Stomach (tissue), 9 donors: Measurements from ENCODE around the gene MKRN3. TPM values are rescaled to one million over a fixed set of nuclear protein-coding genes. Genes with fewer than 3 reads are reported as not detected.

Experiments
- DNase-seq, 2 donors: peaks; one replicate each; pipeline versions ENCODE4 v3.0.0 to v3.0.0-alpha.2; 2013 to 2019
- H3K27ac ChIP-seq, 5 donors: fragments of 200-600 bp in 4 of 5; sonication (generic) in 4 of 5; one replicate each; pipeline ENCODE4 v1.5.1; 2013 to 2019; ENCODE audit warnings: mild to moderate bottlenecking in 1 of 5, moderate library complexity in 1 of 5
- H3K27me3 ChIP-seq, 3 donors: fragments of 200-600 bp; sonication (generic); one replicate each; pipeline ENCODE4 v1.5.1; 2017 to 2019; ENCODE audit warnings: mixed run types in 1 of 3
- H3K36me3 ChIP-seq, 4 donors: fragments of 200-600 bp; sonication (generic); 1 replicate in 3 of 4; 2 replicates in 1 of 4; pipeline ENCODE4 v1.5.1; 2016 to 2019
- H3K4me1 ChIP-seq, 4 donors: fragments of 200-600 bp; sonication (generic); one replicate each; pipeline ENCODE4 v1.5.1; 2016 to 2019
- H3K4me3 ChIP-seq, 4 donors: fragments of 200-600 bp; sonication (generic) in 3 of 4; one replicate each; pipeline ENCODE4 v1.5.1; 2016 to 2019; ENCODE audit warnings: mild to moderate bottlenecking in 1 of 4
- H3K9me3 ChIP-seq, 4 donors: fragments of 200-600 bp; sonication (generic); one replicate each; pipeline ENCODE4 v1.5.1; 2016 to 2019
- EP300 ChIP-seq: sonication (generic); formaldehyde crosslinking; IDR thresholded peaks from one replicate; pipeline ENCODE4 v1.6.1; 2017; ENCODE audit warnings: antibody characterized with exemption
- POLR2A ChIP-seq, 4 donors: fragments of 450-650 bp; IDR thresholded peaks; one replicate each; pipeline ENCODE4 v1.6.1; 2016; ENCODE audit warnings: antibody characterized with exemption in 4 of 4, control low read depth in 2 of 4, mild to moderate bottlenecking in 1 of 4, moderate library complexity in 1 of 4
- POLR2AphosphoS5 ChIP-seq, 3 donors: sonication (generic); formaldehyde crosslinking; IDR thresholded peaks; one replicate each; pipeline ENCODE4 v1.6.1; 2016; ENCODE audit warnings: antibody characterized with exemption in 3 of 3
- WGBS, 5 donors: extraction: QIAGEN DNeasy Blood & Tissue Kit in 3 of 5; methylation state at CpG; one replicate each; pipeline versions ENCODE4 v1.1.5 to v1.1.7; 2013 to 2018; 5-methylcytosine and 5-hydroxymethylcytosine counted together
- intact Hi-C: fragments of 100-400 bp; cut with DNase I; formaldehyde crosslinking; loops from one replicate; pipeline ENCODE4 v1.15.1; 2023; ENCODE audit warnings: low total_unique reads
- polyA plus RNA-seq, 3 donors: library from polyadenylated mRNA; stranded (reverse); fragments of 200-250 nt; gene quantifications; one replicate each; pipeline ENCODE4 v1.2.3, GENCODE V29; 2013
- small RNA-seq, 4 donors: library from RNA; depleted of rRNA; stranded (forward); fragments of <200 nt; gene quantifications; one replicate each; pipeline ENCODE3, GENCODE V24; 2016
- total RNA-seq, 5 donors: library from RNA; depleted of rRNA; stranded (reverse); fragments of >200 nt; gene quantifications; one replicate each; pipeline versions ENCODE4 v1.1.0 to v1.2.3, GENCODE V29; 2014 to 2016
- TF ChIP-seq, protein P1 (sequence below), 7 experiments: fragments of 450-650 bp in 4 of 7; fragments of 200-600 bp in 3 of 7; sonication (generic) in 3 of 7; IDR thresholded peaks; one replicate each; pipeline ENCODE4 v1.5.1; 2016 to 2019; ENCODE audit warnings: antibody characterized with exemption in 7 of 7, control low read depth in 2 of 7, mild to moderate bottlenecking in 1 of 7
- donor health status: healthy with polysubstance abuse.
- donor health status: Bipolar disorder and iron deficiency.
- donor health status: healthy.

Gene MKRN3
- total and polyA plus RNA-seq, 8 donors = 0.40 to 14.2 (median 3.3) TPM; not detected in 5

DNA sequence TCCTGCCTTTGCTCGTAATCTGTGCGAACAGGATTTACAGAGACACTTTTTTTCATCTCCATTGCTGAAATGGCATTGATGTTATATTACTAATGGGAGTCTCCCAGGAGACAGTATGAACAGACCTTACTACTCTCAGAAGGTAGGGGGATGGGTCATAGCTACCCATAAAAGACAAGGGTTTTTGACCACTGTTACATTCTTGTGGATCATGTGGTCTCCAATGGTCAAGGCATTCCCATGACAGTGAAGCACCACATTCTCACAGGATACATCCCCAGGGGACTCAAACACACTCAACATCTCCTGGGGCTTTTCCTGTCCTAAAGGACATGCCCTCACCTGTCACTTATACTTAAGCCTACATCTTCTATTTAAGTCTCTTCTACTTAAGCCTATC is 40.8 kb downstream of the MKRN3 start:
- intact Hi-C loops = no loop called here
- Histone ChIP-seq H3K4me3 (no peak overlapping the region), H3K36me3 (no peaks in the 10 kb centered on the region), H3K27me3 (peaks cover 0 to 1% (median 0%) of the 10 kb centered on the region in 3 donors), H3K9me3 (peaks cover 0 to 18% (median 0%) of the 10 kb centered on the region in 4 donors), H3K27ac (no peak overlapping the region), H3K4me1 (no peaks in the 10 kb centered on the region)
- DNase-seq = no peak
- 85 to 97% (median 88%) methylated on average over 2 of the region's 2 CpGs for WGBS, 5 donors
- TF ChIP-seq POLR2A (IDR thresholded peaks at IDR 0.05) (no peak), EP300 (no peak), POLR2AphosphoS5 (IDR thresholded peaks at IDR 0.05) (no peak)
- TF ChIP-seq, protein P1, sequence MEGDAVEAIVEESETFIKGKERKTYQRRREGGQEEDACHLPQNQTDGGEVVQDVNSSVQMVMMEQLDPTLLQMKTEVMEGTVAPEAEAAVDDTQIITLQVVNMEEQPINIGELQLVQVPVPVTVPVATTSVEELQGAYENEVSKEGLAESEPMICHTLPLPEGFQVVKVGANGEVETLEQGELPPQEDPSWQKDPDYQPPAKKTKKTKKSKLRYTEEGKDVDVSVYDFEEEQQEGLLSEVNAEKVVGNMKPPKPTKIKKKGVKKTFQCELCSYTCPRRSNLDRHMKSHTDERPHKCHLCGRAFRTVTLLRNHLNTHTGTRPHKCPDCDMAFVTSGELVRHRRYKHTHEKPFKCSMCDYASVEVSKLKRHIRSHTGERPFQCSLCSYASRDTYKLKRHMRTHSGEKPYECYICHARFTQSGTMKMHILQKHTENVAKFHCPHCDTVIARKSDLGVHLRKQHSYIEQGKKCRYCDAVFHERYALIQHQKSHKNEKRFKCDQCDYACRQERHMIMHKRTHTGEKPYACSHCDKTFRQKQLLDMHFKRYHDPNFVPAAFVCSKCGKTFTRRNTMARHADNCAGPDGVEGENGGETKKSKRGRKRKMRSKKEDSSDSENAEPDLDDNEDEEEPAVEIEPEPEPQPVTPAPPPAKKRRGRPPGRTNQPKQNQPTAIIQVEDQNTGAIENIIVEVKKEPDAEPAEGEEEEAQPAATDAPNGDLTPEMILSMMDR (IDR thresholded peaks at IDR 0.05) = no peak

DNA sequence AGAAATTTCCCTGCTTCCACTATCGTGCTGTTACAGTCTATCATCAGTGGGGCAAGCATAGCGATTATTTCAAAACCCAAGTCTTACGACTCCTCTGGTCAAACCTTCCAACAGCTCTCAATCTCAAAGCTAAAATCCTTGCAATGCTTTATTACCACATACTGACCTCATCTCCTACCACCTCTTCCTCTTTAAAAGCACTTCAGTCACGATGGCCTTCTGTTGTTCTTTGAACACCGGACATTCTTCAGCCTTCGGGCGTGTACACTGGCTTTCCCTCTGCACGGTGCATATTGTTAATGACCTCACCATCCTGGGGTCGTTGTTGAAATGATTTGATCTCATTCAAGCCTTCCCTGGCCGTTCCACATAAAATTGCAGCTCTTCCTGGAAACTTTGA is 51.1 kb downstream of the MKRN3 start:
- H3K4me1 ChIP-seq = no peaks in the 10 kb centered on the region
- intact Hi-C loops = no loop called here
- TF ChIP-seq POLR2A (IDR thresholded peaks at IDR 0.05) (no peak), EP300 (no peak), POLR2AphosphoS5 (IDR thresholded peaks at IDR 0.05) (no peak)
- TF ChIP-seq, protein P1 (IDR thresholded peaks at IDR 0.05) = no peak
- H3K27me3 ChIP-seq = no peaks in the 10 kb centered on the region
- H3K4me3 ChIP-seq = no peak overlapping the region
- no peak for DNase-seq
- H3K9me3 ChIP-seq = peaks cover 3 to 15% (median 7%) of the 10 kb centered on the region in 4 donors
- no peaks in the 10 kb centered on the region for H3K36me3 ChIP-seq
- H3K27ac ChIP-seq = no peak overlapping the region
- WGBS, 5 donors = 52 to 63% (median 62%) methylated on average over 10 of the region's 10 CpGs

Small RNA genes within 50 kb of the gene (small RNA-seq; reads per million reads assigned to genes)
- 0 reads per million in 4 donors for gene MIR4508

Other genes with a start within 250 kb of the MKRN3 start
- not detected for gene GOLGA6L26, start 231.5 kb upstream of the MKRN3 start, total RNA-seq
- not detected for gene GOLGA6L26, start 231.5 kb upstream of the MKRN3 start, polyA plus RNA-seq
- under 1 TPM in 2 of 5 donors, not detected in 3; 0.45 to 0.58 TPM for gene GOLGA8S, start 210.9 kb upstream of the MKRN3 start, total RNA-seq
- gene GOLGA8S, start 210.9 kb upstream of the MKRN3 start, polyA plus RNA-seq = under 1 TPM in 1 of 3 donors, not detected in 2; 0.08 TPM
- gene GOLGA6L2, start 118.4 kb upstream of the MKRN3 start, total RNA-seq = not detected
- not detected for gene GOLGA6L2, start 118.4 kb upstream of the MKRN3 start, polyA plus RNA-seq
- gene MAGEL2, start 82.2 kb downstream of the MKRN3 start, total RNA-seq = 1 to 10 TPM in 2 of 5 donors, not detected in 3; 1.4 to 1.7 TPM
- gene MAGEL2, start 82.2 kb downstream of the MKRN3 start, polyA plus RNA-seq = under 1 TPM in 2 of 3 donors, not detected in 1; 0.10 to 0.12 TPM
- 10 to 100 TPM in 4 of 5 donors, 1 to 10 TPM in 1; 7.6 to 38.6 (median 23.8) TPM for gene NDN, start 121.6 kb downstream of the MKRN3 start, total RNA-seq
- 10 to 100 TPM; 21.8 to 24.4 (median 23.0) TPM for gene NDN, start 121.6 kb downstream of the MKRN3 start, polyA plus RNA-seq